ENCODE data around the gene MERTK.

GRCh38 chr2:112023707-112024106 is 125.3 kb downstream of the MERTK start:
- TF ChIP-seq CTCF (IDR thresholded peaks at IDR 0.05): no peak
- TF ChIP-seq POLR2A (IDR thresholded peaks at IDR 0.05): no peak
